ENCODE results near the gene EBLN2.

The EBLN2 gene

GRCh38 chr3:73061416-73061815 lies at the start of gene EBLN2:
Gene EBLN2, plus strand, starts transcription at chr3:73061659. Its CDS starts 423 bp downstream, at chr3:73062082.
- DNase-seq (ENCODE audit: low spot score), result no peak

DNA sequence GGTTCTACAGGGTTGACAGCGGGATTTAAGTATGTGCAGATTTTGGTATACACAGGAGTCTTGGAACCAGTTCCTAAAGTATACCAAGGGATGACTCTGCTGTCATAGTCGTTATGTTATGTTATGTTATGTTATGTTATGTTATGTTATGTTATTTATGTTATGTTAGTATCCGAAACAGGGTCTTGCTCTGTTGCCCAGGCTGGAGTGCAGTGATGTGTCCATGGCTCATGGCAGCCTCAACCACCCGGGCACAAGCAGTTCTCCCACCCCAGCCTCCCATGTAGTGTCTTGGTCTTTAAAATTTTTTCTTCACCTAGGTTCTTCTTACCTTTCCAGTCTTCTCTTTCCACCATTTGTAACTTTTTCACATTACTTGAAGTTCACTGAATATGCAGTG lies 43.2 kb upstream of the EBLN2 start:
- DNase-seq (ENCODE audit: low spot score), result no peak

GRCh38 chr3:73018790-73019441 lies 42.5 kb upstream of the EBLN2 start:
- no peak for DNase-seq (ENCODE audit: low spot score)

DNA sequence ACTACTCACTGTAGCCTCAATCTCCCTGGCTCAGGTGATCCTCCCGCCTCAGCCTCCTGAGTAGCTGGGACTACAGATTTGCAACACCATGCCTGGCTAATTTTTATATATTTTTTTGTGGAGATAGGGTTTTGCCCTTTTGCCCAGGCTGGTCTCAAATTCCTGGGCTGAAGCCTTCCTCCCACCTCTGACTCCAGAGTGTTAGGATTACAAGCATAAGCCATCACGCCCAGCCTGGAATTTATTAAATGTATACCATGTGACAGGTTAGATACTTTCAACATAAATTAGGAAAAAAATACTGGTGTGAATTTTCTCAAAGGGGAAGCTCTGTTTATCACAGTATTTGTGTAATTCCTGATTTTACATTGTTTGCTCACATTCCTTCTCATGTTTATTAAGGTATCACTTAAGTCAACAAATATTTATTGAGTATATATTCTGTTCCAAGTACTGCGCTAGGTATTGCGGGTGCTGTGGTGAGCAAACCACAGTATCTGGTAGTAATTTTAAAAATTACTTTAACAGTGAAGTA lies 40.1 kb upstream of the EBLN2 start:
- no peak for DNase-seq (ENCODE audit: low spot score)

DNA sequence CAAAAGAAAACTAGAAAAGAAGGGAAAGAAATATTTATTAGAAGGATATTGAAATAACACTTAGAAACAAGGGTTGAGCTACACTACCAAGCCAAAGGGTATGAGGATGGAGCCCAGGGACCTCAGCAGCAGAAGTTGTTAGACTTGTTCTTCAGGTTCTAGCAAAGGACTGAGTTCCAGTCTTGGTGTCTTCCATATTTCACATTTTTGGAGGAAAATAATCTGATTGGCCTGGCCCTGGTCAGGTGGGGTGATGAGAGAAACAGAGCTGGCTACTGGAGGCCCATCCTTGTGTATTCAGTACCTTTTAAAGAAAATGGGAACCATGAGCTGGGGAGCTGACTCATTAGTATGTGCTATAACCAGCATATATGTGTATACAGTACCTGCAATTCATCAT lies 36.6 kb upstream of the EBLN2 start:
- no peak for DNase-seq (ENCODE audit: low spot score)

DNA sequence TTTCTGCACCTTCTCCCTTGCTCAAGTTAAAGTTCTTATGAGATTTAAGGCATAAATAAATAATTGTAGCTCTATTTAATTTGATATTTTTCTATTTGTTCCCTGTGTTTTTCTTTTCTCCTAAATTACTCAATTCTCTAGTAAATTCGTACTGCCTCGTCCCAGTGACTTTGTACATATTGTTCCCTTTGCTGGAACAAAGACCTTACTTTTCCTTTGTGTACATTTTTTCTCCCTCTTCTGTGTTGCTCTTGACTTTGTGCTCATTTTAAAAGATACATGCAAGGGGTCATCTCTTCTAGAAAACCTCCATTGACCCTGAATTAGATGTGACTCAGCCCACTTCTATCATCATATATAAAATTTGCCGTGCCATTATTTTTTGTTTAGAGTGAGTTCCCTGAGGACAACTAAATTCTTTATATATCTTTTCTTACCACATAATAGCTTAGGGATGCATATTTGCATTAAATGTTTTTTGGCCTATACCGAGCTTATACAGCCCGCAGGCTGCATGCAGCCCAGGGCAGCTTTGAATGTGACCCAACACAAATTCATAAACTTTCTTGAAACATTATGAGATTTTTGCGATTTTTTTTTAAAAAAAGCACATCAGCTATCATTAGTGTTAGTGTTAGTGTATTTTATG lies 35.2 kb upstream of the EBLN2 start:
- no peak for DNase-seq (ENCODE audit: low spot score)

- DNase-seq (ENCODE audit: low spot score), result no peak
Observed at GRCh38 chr3:73026760-73027113, 34.7 kb upstream of the EBLN2 start.

GRCh38 chr3:73028803-73029202 lies 32.7 kb upstream of the EBLN2 start:
- DNase-seq (ENCODE audit: low spot score), result no peak

DNA sequence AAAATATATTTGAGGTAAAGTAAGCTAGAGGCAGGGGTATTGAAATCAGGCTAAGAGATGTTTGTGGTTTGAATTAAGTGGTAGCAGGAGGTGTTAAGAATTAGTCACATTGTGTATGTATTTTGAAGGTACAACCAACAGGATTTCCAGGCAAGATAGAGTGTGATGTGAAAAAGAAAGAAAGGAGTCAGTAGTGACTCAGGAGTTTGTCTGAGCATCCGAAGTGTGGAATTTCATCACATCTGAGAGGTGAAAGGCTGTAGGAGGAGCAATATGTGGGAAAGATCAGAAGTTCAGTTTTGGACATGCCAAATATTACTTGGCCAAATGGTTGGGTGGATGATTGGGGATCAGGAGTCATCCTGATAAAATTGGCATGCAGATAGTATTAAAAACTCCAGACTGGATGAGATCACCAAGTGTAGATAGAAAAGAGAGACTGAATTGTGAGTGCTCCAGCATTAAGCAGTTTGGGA lies 32.1 kb upstream of the EBLN2 start:
- DNase-seq (ENCODE audit: low spot score), result no peak

GRCh38 chr3:73030073-73030597 lies 31.3 kb upstream of the EBLN2 start:
- DNase-seq (ENCODE audit: low spot score), result no peak

DNA sequence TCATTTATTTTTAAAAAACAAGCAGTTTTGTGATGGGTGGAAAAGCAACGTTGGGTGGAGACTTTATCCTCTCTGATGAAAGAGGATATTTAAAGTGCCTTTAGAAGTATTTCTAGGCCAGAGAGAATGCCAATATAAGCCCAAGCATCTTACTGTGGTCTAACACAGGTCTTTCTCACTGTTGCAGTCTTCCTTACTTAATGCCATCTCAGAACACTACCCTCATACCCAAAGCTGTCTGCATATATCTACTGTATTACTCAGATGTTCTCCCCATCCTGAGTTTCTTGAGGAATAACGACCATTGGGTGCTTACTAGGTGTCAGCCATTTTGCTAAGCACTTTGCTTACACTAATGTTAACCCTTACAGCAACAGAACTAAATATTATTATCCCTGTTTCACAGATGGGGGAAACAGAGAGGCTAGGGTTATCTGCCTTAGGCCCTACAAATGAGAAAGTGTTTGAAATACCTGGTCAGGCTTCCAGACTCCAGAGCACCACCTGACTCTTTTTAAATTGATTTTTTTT lies 29.8 kb upstream of the EBLN2 start:
- no peak for DNase-seq (ENCODE audit: low spot score)

DNA sequence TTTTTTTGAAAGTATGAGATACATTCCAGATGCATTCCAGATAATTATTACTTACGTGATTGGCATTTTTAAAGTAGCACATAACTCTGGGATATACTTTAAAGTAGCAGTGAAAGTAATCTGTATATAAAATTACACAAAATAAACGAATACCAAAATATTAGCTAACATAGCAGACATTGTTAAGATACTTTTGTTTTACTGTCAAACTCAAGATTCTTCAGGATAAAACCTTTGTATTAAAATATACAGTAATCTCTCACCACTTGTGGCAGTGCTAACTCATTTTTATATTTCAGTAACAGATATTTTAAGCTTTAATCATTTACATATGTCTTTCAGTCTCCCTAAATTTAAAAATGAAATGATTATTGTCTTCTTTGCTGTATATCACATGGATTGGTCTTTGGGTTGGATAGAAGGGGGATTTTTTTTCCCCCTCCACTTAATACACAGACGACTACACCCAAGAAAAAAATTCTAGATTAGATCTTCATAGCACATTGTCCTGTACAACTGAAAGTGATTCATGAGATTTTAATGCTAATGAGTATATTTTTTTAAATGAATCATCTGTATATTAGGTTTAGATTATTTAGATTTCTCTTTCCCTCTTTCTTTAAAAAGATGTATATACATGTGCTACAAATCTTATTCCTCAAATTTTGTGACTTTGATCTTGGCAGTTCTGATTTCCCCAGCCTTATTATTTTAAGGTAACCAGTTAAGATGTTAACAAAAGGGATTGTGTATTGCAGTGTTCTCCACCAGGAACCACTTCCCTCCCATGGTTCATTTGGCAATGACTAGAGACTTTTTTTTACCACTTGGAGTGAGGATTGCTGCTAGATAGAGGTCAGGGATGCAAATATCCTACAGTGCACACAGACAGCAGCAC lies 24.5 kb upstream of the EBLN2 start:
- DNase-seq (ENCODE audit: low spot score), result no peak

DNA sequence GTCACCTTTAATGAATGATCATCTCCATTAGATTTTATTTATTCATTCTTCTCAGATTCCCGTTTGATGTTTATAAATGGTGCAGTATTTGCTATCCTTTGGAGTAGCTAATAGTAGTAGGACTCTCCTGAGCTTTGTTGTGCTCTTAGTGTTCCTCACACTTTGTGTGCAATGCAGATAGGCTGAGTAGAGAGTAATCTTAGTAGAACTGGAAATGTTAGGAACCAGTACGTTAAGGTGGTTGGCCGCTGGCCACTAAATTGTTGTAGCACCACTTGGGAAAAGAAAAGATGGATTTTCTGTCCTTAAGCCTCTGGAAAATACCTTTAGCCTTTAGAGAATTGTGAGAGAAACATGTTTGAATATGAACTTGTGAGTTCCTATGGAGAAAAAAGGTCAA lies 19.9 kb upstream of the EBLN2 start:
- DNase-seq (ENCODE audit: low spot score), result no peak

GRCh38 chr3:73043414-73043813 lies 18.0 kb upstream of the EBLN2 start:
- no peak for DNase-seq (ENCODE audit: low spot score)

DNA sequence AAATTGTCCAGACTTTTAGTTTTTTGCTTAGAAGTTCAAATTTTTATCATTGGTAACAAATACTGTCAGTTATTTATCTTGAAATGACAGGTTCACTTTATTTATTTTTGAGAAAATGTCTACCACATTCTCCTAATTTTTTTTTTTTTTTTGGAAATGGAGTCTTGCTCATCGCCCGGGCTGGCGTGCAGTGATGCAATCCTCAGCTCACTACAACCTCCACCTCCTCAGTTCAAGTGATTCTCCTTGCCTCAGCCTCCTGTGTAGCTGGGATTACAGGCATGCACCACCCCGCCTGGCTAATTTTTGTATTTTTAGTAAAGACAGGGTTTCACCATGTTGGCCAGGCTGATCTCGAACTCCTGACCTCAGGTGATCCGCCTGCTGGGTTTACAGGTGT lies 16.1 kb upstream of the EBLN2 start:
- DNase-seq (ENCODE audit: low spot score), result no peak

- DNase-seq (ENCODE audit: low spot score), result no peak
Observed at GRCh38 chr3:73046195-73046594, 15.3 kb upstream of the EBLN2 start.

- no peak for DNase-seq (ENCODE audit: low spot score)
Observed at GRCh38 chr3:73049319-73049718, 12.1 kb upstream of the EBLN2 start.

DNA sequence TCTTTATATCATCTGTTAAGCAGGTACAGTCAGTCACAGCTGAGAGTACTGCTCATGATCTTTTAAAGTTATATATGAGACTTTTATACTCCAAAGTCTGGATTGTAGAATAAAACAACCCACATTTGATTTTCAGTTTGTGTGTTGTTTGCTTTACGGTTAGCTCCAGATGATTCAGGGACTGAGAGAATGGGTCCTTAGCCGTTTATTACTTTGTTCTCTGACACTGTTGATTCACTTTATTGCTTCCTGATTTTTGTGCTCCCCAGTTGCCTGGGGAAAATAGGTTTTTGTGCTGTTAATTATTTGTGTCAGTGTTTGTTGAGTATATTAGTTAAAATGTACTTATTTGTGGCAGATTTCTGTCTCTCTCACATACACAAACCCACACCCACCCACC lies 8.6 kb upstream of the EBLN2 start:
- no peak for DNase-seq (ENCODE audit: low spot score)

- no peak for DNase-seq (ENCODE audit: low spot score)
Observed at GRCh38 chr3:73055583-73055982, 5.9 kb upstream of the EBLN2 start.

DNA sequence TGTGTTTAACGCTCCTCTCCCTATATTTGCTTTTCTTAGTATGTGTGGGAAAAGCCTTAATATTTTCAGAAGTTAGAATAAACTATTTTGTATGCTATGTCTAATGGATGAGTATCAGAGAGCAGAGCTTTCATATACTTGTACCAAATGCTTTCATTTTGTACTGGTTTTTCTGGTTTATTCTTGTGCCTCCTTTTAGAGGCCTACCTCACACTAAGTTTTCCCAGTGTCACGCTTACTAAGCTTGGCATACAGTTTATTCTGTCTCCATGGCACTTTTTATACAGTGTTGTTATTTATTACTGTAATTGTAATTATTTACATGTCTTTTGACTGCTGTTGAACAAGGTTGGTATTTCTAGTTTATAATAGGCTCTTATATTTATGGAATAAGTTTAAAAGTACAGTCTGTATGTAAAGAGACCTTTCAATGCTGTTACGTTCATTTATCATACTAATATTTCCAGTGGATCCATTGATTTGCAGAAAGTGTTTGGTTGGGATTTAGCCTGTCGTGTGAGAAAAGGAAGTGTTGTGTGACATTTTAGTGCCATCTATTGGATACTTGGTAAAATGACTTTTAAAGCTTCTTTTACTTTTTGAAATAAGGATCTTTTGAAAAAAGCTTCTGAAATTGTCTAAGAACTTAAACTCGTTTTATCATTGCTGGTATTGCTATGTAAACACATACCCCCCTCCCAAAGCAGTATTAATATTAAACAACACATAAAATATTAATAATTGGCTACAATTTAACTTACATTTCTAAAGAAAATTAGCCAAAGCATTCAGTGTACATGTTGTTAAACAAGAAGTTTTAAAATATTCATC lies 5.2 kb upstream of the EBLN2 start:
- no peak for DNase-seq (ENCODE audit: low spot score)

DNA sequence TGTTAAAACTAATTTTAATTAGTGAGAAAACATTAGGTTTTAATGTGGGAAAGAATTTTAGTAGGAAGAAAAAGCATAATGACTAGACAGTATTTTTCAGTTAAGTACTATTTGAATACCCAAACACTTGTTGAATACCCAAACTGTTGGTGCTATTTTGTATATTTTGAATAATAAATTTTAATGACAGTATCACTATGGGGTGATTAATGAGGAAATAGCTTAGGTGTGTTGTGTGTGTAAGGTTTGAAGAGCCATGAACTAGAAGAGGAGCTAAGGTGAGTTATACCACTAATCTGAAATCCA lies 4.7 kb upstream of the EBLN2 start:
- no peak for DNase-seq (ENCODE audit: low spot score)

- no peak for DNase-seq (ENCODE audit: low spot score)
Observed at GRCh38 chr3:73060302-73060723, 1.1 kb upstream of the EBLN2 start.

Measured in HuH-7.5 (cell line).